HL-60/S4 treated with phorbol 12-myristate 13-acetate at 8.2 ng/mL for 4 days and 3 days (cell line): Measurements from ENCODE around the gene KDM4C.

Experiments used
- in situ Hi-C: fragments of 300-500 bp; cut with MboI; formaldehyde crosslinking; loops from 2 replicates; pipeline ENCODE4 v1.15.0; 2022; ENCODE audit warnings: low sequenced_read_pairs

KDM4C gene

DNA sequence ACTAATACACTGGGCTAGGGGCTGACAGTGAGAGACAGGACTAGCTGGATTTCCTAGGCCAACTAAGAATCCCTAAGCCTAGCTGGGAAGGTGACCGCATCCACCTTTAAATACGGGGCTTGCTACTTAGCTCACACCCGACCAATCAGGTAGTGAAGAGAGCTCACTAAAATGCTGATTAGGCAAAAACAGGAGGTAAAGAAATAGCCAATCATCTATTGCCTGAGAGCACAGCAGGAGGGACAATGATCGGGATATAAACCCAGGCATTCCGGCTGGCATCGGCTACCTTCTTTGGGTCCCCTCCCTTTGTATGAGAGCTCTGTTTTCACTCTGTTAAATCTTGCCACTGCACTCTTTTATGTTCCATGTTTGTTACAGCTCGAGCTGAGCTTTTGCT is 425.4 kb downstream of the KDM4C start:
- in situ Hi-C loops, result loop anchor here (10.0 kb wide), 1 partner anchor 128 kb away; no protein-coding TSS in a partner anchor

GRCh38 chr9:7185612-7186011 is 427.8 kb downstream of the KDM4C start:
- in situ Hi-C loops, result loop anchor here (10.0 kb wide), 1 partner anchor 131 kb away; no protein-coding TSS in a partner anchor

GRCh38 chr9:7186175-7186574 is 428.4 kb downstream of the KDM4C start:
- in situ Hi-C loops, result loop anchor here (10.0 kb wide), 1 partner anchor 131 kb away; no protein-coding TSS in a partner anchor

DNA sequence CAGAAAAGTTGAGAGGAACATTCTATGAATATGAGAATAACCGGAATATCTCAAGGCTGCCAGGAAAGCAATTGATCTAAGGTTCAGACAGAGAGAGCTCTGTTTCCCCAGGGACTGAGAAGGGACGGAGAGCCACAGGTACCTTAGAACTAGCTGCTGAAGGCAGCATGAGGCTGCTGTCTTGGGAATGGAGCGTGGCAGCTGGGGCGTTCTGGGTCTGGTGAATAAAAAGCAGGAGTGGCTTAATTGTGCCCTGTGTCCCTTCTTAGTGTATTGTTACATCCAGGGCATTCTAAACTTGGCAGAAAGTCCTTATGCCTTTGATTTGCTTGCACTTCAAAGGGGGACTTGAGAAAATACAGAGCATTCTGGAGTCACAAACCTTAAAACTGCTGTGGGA is 434.5 kb downstream of the KDM4C start:
- in situ Hi-C loops, result no loop called here

DNA sequence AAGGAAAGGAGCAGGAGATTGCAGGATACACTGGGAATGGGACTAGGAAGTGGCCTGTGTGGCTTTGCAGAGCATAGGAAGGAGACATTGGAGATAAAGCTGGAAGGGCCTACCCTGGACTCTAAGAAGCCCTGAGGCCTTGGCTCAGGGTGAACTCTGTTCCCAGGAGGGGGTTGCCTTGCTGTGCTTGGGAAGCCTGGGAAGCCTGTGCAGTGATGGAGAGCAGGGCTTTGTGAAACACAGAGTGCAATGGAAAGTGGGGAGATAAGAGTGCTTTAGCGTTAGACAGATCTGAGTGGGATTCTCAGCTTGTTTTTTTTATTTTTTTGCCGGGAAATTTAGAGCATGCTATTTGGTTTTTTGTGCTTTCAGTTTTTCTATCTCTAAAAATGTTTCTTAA is 437.8 kb downstream of the KDM4C start:
- in situ Hi-C loops, result no loop called here

DNA sequence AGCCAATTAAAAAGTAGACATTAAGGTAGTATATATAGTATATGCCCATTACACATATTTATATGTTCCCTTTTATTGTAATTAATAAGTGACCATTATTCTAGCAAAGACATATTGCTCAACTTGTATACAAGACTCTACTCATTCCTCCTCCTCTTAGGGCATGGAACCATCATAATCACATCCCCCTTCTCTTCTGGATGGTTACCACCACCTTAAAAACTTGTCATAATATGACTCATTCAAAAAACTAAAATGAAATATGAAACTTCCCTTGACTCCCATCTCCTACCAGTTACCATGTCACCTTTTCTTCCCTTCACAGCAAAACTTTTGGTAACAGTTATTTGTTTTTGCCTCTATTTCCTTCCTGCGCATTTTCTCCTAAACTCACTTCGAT is 438.7 kb downstream of the KDM4C start:
- in situ Hi-C loops, result no loop called here

GRCh38 chr9:7201196-7201595 is 443.4 kb downstream of the KDM4C start:
- in situ Hi-C loops, result no loop called here

DNA sequence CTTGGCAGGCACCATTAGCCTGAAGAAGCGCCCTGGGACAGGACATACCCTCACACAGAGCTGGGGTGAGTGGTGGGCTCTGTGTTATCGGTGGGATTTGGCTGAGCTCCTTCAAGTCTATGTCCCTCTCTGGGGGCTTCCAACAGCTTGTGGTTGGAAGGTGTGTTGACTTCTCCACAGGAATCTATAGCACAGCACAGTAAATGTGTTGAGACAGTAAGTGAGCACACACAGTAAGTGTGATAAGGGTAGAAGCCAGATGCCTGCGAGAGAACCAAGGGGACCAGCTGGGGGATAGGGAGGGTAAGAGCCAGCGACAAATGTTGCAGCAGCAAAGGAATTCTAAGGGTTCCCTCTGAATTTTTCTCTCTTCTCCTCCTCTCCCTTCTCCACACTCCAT is 448.0 kb downstream of the KDM4C start:
- in situ Hi-C loops, result no loop called here

DNA sequence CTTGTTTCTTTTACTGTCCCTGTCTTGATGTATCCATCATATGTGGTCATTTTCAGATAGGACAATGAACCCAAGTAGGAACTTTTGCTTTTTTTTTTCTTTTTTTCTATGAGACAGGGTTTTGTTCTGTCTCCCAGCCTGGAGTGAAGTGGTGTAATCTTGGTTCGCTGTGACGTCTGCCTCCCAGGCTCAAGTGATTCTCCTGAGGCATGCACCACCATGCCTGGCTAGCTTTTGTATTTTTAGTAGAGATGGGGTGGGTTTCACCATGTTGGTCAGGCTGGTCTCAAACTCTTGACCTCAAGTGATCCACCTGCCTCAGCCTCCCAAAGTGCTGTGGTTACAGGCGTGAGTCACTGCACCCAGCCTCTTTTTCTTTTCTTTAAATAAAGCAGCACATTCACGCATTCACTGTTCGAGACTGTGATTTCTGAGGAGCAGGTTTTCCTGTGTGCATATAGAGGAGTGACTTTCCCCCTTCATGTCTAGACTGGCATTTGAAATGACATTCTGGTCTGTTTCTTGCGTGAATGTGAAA is 448.5 kb downstream of the KDM4C start:
- in situ Hi-C loops, result no loop called here

DNA sequence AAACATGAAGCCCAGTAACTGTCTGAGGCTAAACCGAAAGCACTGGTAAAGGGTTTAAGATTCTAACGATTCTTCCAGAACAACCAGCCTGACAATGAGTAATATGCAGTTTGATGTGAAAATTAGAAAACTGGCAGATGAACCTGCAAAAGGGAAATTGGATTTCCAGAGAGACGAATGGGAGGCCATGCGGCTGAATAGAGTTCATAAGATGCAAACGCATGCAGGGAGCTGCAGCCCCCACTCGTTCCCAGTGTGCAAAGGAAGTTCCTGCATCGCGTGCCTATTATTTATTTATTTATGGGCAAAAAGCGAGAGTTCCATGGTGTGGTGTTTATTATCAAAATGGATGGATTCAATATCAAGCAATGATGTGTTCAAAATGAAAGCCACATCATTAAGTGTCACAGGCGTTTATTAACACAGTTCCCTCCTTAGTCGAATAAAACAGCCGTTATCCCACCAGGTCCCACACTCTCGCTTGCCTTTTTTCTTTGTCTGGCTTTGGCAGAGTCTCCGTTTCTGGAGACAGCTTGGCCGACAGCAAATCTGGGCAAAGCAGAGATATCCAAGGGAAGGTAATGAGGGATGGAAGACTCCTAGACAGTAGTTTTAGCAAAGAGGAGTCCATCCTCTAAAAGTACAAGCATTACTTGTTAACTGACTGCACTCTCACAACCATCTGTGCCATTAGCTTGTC is 451.4 kb downstream of the KDM4C start:
- in situ Hi-C loops, result no loop called here

DNA sequence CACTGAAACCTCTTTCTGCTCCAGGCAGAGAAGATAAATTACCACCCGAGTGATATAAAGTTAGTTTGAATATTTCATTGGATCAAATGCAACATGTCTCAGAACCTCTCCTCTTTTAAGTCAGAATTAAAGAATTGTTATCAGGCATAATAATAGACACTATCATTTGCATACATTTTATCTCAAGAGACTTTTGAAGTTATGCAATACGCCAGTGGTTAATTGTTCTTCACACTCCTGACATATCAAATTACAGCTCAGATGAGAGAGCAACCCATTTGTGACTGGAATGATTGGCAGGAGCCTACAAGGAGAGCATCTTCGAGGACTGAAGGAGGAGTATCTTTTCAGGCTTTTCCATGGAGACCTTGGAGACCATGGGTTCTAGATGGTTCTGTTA is 452.2 kb downstream of the KDM4C start:
- in situ Hi-C loops, result no loop called here

DNA sequence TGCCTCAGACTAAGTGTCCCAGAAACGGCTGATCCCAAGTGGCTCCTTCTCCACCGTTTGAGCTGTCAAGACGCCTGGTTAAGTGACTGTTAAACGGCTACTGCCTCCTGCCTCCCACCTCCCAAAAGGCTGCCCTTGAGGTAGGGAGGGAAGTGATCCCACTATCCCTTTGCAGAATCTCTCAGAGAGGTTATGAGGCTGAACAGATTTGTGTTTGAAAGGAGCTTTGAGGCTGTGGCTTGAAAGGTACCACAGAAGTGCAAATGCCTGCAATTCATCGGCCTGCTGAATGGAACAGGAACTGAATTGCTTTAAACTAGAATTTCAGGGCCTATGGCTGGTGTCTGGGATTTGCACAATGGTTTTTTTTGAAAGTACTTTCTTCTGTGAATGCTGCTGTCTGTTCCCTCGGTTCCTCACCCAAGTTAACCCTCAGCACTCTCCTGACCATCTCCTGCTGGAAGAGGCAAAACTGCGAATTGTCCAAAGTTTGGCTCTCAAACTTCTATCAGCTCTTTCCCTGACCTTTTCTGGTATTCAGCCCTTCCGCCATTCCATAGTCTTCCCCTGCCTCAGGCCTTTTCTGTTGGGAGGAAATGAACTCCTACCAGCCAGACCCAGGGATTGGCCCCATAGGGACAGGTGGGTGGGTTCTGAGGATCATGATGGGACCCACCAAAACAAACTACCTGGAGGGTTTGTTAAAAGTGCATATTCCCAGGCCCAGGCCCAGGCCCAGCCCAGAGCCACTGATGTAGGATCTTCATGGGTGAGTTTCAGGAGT is 453.3 kb downstream of the KDM4C start:
- in situ Hi-C loops, result no loop called here

- in situ Hi-C loops, result no loop called here
Measured at GRCh38 chr9:7211657-7212056, 453.9 kb downstream of the KDM4C start.

- in situ Hi-C loops, result no loop called here
Measured at GRCh38 chr9:7212101-7212500, 454.3 kb downstream of the KDM4C start.

GRCh38 chr9:7216004-7216841 is 458.4 kb downstream of the KDM4C start:
- in situ Hi-C loops, result no loop called here

DNA sequence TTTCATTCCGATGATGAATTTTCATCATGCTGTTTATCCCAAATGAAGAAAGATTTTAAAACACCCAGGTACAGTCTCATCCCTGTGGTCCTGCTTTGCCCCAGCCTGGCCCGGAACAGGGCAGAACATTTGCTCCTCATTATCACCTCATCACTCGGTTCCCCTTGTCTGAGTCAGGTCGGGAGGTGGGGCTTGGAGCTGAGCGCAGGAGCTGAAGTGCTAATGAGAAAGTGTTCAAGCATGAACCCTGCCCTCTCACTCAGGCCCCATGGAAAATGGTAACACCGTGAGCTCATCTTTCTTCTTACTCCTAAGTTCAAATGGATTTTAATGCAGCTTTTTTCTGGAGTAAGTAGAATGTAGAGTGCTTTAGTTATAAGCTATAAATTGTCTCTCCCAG is 466.2 kb downstream of the KDM4C start:
- in situ Hi-C loops, result no loop called here
